ENCODE data around the gene EPS8L2.
"Not testable (repeated sequence)": the region's sequence is repeated elsewhere in the genome, so short reads cannot be mapped to it uniquely, and the experiment has no call there.

The EPS8L2 gene

GRCh38 chr11:725624-726202 lies 19.7 kb downstream of the EPS8L2 start:
- DNase-seq (ENCODE audit: low read depth in 2 of 2), result no peak

- DNase-seq (ENCODE audit: low read depth in 2 of 2), result no peak
Measured at GRCh38 chr11:726278-727220, 20.5 kb downstream of the EPS8L2 start.

- no peak for DNase-seq (ENCODE audit: low read depth in 2 of 2)
Measured at GRCh38 chr11:727281-727701, 21.3 kb downstream of the EPS8L2 start.

- DNase-seq (ENCODE audit: low read depth in 2 of 2), result peak; percentile 45 to 75
Measured at GRCh38 chr11:727859-728748, 22.1 kb downstream of the EPS8L2 start.

- no peak for DNase-seq (ENCODE audit: low read depth in 2 of 2)
Measured at GRCh38 chr11:728901-729491, 23.0 kb downstream of the EPS8L2 start.

- DNase-seq (ENCODE audit: low read depth in 2 of 2), result no peak
Measured at GRCh38 chr11:729492-730074, 23.6 kb downstream of the EPS8L2 start.

GRCh38 chr11:733072-733471 lies 27.0 kb downstream of the EPS8L2 start:
- DNase-seq (ENCODE audit: low read depth in 2 of 2), result no peak

- not testable (repeated sequence) for DNase-seq (ENCODE audit: low read depth in 2 of 2)
Measured at GRCh38 chr11:734541-734940, 28.5 kb downstream of the EPS8L2 start.

- DNase-seq (ENCODE audit: low read depth in 2 of 2), result no peak
Measured at GRCh38 chr11:737366-737765, 31.3 kb downstream of the EPS8L2 start.

GRCh38 chr11:737899-738298 lies 31.9 kb downstream of the EPS8L2 start:
- not testable (repeated sequence) for DNase-seq (ENCODE audit: low read depth in 2 of 2)

- DNase-seq (ENCODE audit: low read depth in 2 of 2), result no peak
Measured at GRCh38 chr11:742156-742546, 36.1 kb downstream of the EPS8L2 start.

- DNase-seq (ENCODE audit: low read depth in 2 of 2), result no peak
Measured at GRCh38 chr11:742571-743201, 36.7 kb downstream of the EPS8L2 start.

GRCh38 chr11:745428-745827 lies 39.4 kb downstream of the EPS8L2 start:
- no peak for DNase-seq (ENCODE audit: low read depth in 2 of 2)

- DNase-seq (ENCODE audit: low read depth in 2 of 2), result peak in 1 of 2 experiments; percentile 26
Measured at GRCh38 chr11:746289-747157, 40.5 kb downstream of the EPS8L2 start.

GRCh38 chr11:747158-748006 lies 41.4 kb downstream of the EPS8L2 start, which contains the start of gene TALDO1:
TSS of gene TALDO1 (plus strand) at chr11:747464. CDS start at chr11:747482, 18 bp downstream.
- DNase-seq (ENCODE audit: low read depth in 2 of 2), result peak; percentile 71 to 88

- no peak for DNase-seq (ENCODE audit: low read depth in 2 of 2)
Measured at GRCh38 chr11:748007-748359, 42.0 kb downstream of the EPS8L2 start.

- DNase-seq (ENCODE audit: low read depth in 2 of 2), result no peak
Measured at GRCh38 chr11:749731-750130, 43.7 kb downstream of the EPS8L2 start.

GRCh38 chr11:760236-760635 lies 54.2 kb downstream of the EPS8L2 start:
- DNase-seq (ENCODE audit: low read depth in 2 of 2), result no peak
